GM23248 (cell line): ENCODE data around the gene TOR3A.

ENCODE experiments used
- EZH2 ChIP-seq: fragments of 200-600 bp; sonication (generic); IDR thresholded peaks from 2 replicates; pipeline ENCODE4 v1.6.1; 2018; ENCODE audit warnings: antibody characterized with exemption, mild to moderate bottlenecking; ENCODE audit not compliant: insufficient read depth, poor library complexity, severe bottlenecking
- EZH2phosphoT487 ChIP-seq: fragments of 200-600 bp; sonication (generic); IDR thresholded peaks from 2 replicates; pipeline ENCODE4 v1.6.1; 2018; ENCODE audit warnings: antibody characterized with exemption, moderate library complexity, mild to moderate bottlenecking, low read depth; ENCODE audit not compliant: insufficient read depth

- TF ChIP-seq EZH2phosphoT487 (no peak), EZH2 (no peak)
Measured at GRCh38 chr1:179042087-179042486, 39.8 kb upstream of the TOR3A start.
